Colonic mucosa (tissue), 4 donors: ENCODE results near the gene OVOL1. TPM values are rescaled to one million over a fixed set of nuclear protein-coding genes. Genes with fewer than 3 reads are reported as not detected.

Source experiments
- DNase-seq: peaks from one replicate; pipeline ENCODE4 v3.0.0-alpha.2; 2020
- H3K27ac ChIP-seq: fragments of 200-600 bp; one replicate; pipeline ENCODE4 v1.8.0; 2021
- H3K27me3 ChIP-seq: fragments of 200-600 bp; one replicate; pipeline ENCODE4 v1.8.0; 2021
- H3K36me3 ChIP-seq: fragments of 200-600 bp; one replicate; pipeline ENCODE4 v1.8.0; 2021
- H3K4me1 ChIP-seq: fragments of 200-600 bp; one replicate; pipeline ENCODE4 v1.8.0; 2021; ENCODE audit warnings: mild to moderate bottlenecking
- H3K4me3 ChIP-seq: fragments of 200-600 bp; one replicate; pipeline ENCODE4 v1.8.0; 2021
- H3K9ac ChIP-seq, 2 donors: one replicate each; pipeline ENCODE4 v1.7.0; 2013; ENCODE audit warnings: control low read depth in 2 of 2, low read depth in 2 of 2, low read length in 2 of 2
- H3K9me3 ChIP-seq: fragments of 200-600 bp; one replicate; pipeline ENCODE4 v1.8.0; 2021
- intact Hi-C: fragments of 100-400 bp; cut with DNase I; formaldehyde crosslinking; loops from one replicate; pipeline ENCODE4 v1.14.1; 2022
- total RNA-seq, 2 donors: library from RNA; stranded (reverse); fragmentation: NEBNext Ultra II Directional in 1 of 2; extraction: Animal tissue kit (Norgen Biotek cat#: 25700) in 1 of 2; gene quantifications; one replicate each; pipeline ENCODE4 v1.2.1, GENCODE V29; 2021
- TF ChIP-seq, protein P1 (sequence below): fragments of 200-600 bp; IDR thresholded peaks from one replicate; pipeline ENCODE4 v1.8.0; 2022; ENCODE audit warnings: antibody characterized with exemption, mild to moderate bottlenecking
- donor health status: healthy.
- donor health status: DM: no; HTN: no; CAD: no.
- donor health status: DM: no; HTN: no; CAD: no.

OVOL1 gene
- total RNA-seq, 2 donors from 2014 or later, result 29.0 to 32.9 TPM

DNA sequence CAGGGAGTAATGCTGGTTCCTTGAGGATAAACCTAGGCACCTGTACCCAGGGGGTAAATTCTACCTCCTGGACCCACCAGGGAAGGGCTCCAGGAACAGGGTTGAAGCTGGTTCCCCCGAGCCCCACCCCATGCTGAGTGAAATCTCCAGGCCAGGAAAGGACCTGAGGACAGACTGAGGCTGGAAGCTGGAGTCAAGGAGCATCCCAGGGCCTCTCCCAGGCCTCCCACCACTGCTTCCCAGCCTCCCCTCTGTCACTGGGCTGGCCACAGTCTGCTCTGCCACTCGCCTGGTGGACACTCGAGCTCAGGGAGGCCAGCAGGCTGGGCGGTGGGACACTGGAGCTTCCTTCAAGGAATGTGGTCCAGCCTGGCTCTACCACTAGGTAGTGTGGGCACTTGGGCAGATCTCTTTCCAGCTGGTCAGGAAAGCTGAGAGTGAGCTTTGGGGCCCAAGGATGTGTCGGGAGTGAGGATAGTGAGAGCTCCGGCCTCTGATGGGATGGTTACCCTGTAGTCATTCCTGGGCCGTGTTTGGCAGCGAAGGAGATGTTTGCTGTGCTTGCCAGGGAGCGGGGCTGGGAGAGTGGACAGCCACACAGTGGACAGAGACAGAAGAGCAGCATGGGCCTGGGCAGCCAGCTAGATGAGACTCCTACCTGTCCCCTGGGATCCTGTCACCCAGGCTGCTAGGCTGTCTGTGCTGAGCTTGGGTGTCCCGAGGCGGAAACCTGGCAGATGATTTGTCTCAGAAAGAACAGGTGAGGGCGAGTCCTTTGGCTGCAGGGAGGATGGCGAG lies 3.4 kb downstream of the OVOL1 start:
- Histone ChIP-seq H3K9me3 (no peaks in the 10 kb centered on the region), H3K4me3 (no peak overlapping the region), H3K4me1 (peaks cover 39% of the 10 kb centered on the region), H3K9ac (peak overlapping the region in 1 of 2 donors; percentile 86), H3K36me3 (peaks cover 5% of the 10 kb centered on the region), H3K27me3 (peaks cover 15% of the 10 kb centered on the region), H3K27ac (peak overlapping the region; percentile 87)
- peak; percentile 55 for DNase-seq
- intact Hi-C loops, result no loop called here
- TF ChIP-seq, protein P1, sequence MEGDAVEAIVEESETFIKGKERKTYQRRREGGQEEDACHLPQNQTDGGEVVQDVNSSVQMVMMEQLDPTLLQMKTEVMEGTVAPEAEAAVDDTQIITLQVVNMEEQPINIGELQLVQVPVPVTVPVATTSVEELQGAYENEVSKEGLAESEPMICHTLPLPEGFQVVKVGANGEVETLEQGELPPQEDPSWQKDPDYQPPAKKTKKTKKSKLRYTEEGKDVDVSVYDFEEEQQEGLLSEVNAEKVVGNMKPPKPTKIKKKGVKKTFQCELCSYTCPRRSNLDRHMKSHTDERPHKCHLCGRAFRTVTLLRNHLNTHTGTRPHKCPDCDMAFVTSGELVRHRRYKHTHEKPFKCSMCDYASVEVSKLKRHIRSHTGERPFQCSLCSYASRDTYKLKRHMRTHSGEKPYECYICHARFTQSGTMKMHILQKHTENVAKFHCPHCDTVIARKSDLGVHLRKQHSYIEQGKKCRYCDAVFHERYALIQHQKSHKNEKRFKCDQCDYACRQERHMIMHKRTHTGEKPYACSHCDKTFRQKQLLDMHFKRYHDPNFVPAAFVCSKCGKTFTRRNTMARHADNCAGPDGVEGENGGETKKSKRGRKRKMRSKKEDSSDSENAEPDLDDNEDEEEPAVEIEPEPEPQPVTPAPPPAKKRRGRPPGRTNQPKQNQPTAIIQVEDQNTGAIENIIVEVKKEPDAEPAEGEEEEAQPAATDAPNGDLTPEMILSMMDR, result no peak

DNA sequence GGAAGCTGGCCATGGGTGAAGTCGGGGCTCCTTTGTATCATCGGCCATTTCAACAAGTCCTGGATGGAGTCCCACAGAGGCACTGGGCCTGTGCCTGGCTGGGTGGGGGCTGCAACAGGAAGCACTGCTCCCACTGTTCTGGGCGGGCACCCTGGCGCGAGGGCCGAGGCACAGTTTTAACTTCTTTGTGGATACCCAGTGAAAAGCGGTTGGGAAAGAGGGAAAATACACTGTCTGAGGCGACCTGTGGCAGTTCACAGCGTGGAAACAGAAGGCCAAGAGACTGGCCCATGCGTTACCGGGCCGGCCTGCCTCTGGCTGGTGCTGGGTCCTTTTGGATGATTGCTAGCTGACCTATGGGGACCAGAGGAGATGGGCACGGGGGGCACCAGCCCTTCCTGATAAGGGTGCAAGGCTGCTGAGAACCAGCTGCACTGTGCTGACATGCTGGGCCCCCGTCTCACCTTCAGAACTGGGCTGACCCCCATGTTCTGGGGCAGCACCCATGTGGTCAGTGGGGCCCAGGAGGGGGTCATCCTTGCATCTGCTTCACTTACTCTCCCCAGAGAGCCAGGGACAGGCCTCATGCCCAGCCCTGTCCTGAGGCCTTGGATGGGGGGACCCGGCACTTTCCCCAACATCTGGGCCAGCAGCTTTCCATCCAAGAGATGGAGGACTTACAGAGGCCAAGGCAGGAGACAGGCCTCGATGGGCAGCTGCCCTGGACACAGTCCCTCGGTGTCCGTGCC lies 4.2 kb downstream of the OVOL1 start:
- TF ChIP-seq, protein P1, result no peak
- Histone ChIP-seq H3K4me3 (no peak overlapping the region), H3K27me3 (peaks cover 11% of the 10 kb centered on the region), H3K9me3 (no peaks in the 10 kb centered on the region), H3K9ac (peak overlapping the region; percentile 40 to 86), H3K4me1 (peaks cover 37% of the 10 kb centered on the region), H3K27ac (peak overlapping the region; percentile 87), H3K36me3 (peaks cover 5% of the 10 kb centered on the region)
- peak; percentile 40 for DNase-seq
- intact Hi-C loops, result no loop called here

DNA sequence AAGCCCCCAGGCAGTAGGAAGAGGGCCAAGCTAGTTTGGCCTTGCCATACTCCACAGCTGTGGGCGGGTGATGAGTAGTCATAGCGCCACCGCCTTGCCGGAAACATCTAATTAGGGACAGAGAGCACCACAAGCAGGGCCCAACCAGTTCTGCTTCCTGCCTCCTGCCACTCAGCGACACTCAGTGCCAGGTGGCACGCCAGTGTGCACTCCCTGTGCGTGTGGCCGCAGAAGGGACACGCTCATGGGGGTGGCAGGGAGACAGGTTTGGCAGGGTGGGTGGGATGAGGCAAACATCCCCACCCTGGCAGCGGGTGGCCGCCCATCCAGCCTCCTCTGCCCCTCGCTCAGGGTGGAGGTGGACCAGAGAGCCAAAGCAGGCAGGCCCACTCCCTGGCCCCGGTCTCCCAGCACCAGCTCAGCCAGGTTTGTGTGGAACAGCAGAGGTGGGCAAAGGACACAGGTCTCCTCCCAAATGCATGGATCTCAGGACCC lies 4.9 kb downstream of the OVOL1 start:
- TF ChIP-seq, protein P1, result no peak
- Histone ChIP-seq H3K27ac (peak overlapping the region; percentile 87), H3K9ac (peak overlapping the region; percentile 44 to 86), H3K27me3 (peaks cover 6% of the 10 kb centered on the region), H3K36me3 (peaks cover 5% of the 10 kb centered on the region), H3K4me3 (no peak overlapping the region), H3K9me3 (no peaks in the 10 kb centered on the region), H3K4me1 (peaks cover 32% of the 10 kb centered on the region)
- intact Hi-C loops, result no loop called here
- DNase-seq, result peak; percentile 89

DNA sequence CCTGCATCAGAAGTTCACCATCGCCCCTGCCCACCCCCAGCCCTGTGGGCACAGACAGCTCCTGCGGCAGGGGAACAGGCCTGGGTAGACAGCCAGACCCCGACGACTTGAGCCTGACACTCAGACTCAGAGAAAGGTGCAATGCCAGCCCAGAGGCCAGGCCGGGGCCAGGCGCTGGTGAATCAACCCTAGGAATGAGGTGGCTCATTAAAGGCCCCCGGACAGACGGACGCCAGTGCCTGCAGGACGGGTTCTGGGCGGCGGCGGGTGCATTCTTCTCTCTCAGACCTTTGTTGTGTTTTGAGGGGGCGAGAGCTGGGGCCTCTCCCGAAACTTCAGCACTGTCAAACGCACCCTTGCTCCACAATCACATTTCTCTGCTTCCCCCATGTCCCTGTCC lies 5.6 kb downstream of the OVOL1 start:
- peaks cover 5% of the 10 kb centered on the region for H3K36me3 ChIP-seq
- peak; percentile 33 for DNase-seq
- peak overlapping the region in 1 of 2 donors; percentile 86 for H3K9ac ChIP-seq
- H3K4me3 ChIP-seq, result no peak overlapping the region
- H3K27me3 ChIP-seq, result peaks cover 6% of the 10 kb centered on the region
- intact Hi-C loops, result no loop called here
- TF ChIP-seq, protein P1, result no peak
- peaks cover 32% of the 10 kb centered on the region for H3K4me1 ChIP-seq
- H3K27ac ChIP-seq, result peak overlapping the region; percentile 87
- H3K9me3 ChIP-seq, result no peaks in the 10 kb centered on the region

DNA sequence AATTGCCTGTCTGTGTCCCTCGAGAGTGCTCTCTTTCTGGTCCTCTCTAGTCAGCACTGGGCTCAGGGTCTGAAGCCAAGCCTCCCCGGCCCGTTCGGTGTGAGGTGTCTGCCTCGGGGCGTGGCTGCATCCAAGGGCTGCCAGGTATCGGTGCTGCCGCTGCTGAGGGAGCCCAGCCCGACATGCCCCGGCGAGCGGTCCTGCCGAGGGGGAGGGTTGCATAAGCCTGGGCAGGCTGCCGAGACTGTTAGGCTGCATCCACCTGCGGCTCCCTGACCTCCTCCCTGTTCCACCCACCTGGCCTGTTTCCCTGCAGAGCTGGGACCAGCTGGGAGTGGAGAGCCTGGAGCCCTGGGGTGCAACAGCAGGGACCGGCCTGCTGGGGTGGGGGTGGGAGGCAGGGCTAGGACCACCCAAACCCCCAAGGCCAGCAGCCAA lies 6.3 kb downstream of the OVOL1 start:
- Histone ChIP-seq H3K4me3 (no peak overlapping the region), H3K9ac (peak overlapping the region in 1 of 2 donors; percentile 86), H3K36me3 (peaks cover 5% of the 10 kb centered on the region), H3K27me3 (no peaks in the 10 kb centered on the region), H3K4me1 (peaks cover 32% of the 10 kb centered on the region), H3K27ac (peak overlapping the region; percentile 87), H3K9me3 (no peaks in the 10 kb centered on the region)
- TF ChIP-seq, protein P1, result no peak
- peak; percentile 93 for DNase-seq
- intact Hi-C loops, result no loop called here
